ENCODE measurements around the gene PRKAG2. TPM values are rescaled to one million over a fixed set of nuclear protein-coding genes. Genes with fewer than 3 reads are reported as not detected.

The PRKAG2 gene
- total and polyA plus RNA-seq, 2 of the 8 experiments (the other 6 are each of a cell fraction or from before 2014, with no cell fraction given): 7.5 to 18.1 TPM

DNA sequence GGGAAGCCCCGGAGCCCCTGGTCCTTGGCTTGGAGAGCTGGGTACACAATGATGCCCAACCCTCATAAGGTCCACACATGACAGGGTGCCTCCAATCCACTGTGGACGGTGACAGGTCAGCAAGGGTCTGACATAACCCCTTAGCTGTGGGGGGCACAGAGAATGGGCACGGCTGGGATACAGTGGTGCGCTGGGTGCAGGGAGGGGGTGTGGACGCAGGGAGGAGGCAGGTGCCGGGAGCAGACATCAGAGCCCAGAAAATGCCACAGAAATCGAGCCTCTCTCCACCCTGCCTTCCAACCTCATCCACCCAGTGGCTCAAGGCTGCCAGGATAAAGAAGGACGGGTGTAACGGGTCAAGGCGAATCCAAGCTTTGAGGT, 179.4 kb downstream of the PRKAG2 start (continued):
- TF ChIP-seq CTBP2 (IDR thresholded peaks at IDR 0.05; ENCODE audit: borderline replicate concordance, insufficient read depth, insufficient read length, low read length) (no peak), BRCA1 (IDR thresholded peaks at IDR 0.05; ENCODE audit: low read depth, low read length) (no peak), ATF3 (IDR thresholded peaks at IDR 0.05; ENCODE audit: insufficient read depth, low read depth, low read length) (no peak)

All from H1 (cell line).